ENCODE results near the gene ORAI2. TPM values are rescaled to one million over a fixed set of nuclear protein-coding genes. Genes with fewer than 3 reads are reported as not detected.

Gene ORAI2
- polyA plus RNA-seq, 1 experiment, result 41.6 TPM

- Histone ChIP-seq H3K36me3 (ENCODE audit: control insufficient read depth, insufficient read depth, low read length) (peaks cover 3% of the 10 kb centered on the region; the same call in 1 of the 2 replicates), H3K4me3 (ENCODE audit: low read depth, low read length) (peak overlapping the region; percentile 75), H3K27me3 (ENCODE audit: control insufficient read depth, insufficient read depth, low read length) (no peaks in the 10 kb centered on the region)
- DNase-seq (ENCODE audit: low read depth), result no peak
- ChIA-PET CTCF (interaction anchor here (1.0 kb wide), 2 partner anchors 18 to 41 kb away, joined by 3 read pairs; no protein-coding TSS in a partner anchor), POLR2A (no interaction called here)
- TF ChIP-seq, protein P1, sequence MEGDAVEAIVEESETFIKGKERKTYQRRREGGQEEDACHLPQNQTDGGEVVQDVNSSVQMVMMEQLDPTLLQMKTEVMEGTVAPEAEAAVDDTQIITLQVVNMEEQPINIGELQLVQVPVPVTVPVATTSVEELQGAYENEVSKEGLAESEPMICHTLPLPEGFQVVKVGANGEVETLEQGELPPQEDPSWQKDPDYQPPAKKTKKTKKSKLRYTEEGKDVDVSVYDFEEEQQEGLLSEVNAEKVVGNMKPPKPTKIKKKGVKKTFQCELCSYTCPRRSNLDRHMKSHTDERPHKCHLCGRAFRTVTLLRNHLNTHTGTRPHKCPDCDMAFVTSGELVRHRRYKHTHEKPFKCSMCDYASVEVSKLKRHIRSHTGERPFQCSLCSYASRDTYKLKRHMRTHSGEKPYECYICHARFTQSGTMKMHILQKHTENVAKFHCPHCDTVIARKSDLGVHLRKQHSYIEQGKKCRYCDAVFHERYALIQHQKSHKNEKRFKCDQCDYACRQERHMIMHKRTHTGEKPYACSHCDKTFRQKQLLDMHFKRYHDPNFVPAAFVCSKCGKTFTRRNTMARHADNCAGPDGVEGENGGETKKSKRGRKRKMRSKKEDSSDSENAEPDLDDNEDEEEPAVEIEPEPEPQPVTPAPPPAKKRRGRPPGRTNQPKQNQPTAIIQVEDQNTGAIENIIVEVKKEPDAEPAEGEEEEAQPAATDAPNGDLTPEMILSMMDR (IDR thresholded peaks at IDR 0.05; ENCODE audit: insufficient read depth, low read depth, low read length), result no peak
These were observed 745 bp upstream of the ORAI2 start for GRCh38 chr7:102432442-102433218.

- H3K36me3 ChIP-seq (ENCODE audit: control insufficient read depth, insufficient read depth, low read length), result peaks cover 4% of the 10 kb centered on the region; the same call in 1 of the 2 replicates
- POLR2A ChIA-PET, result no interaction called here
- H3K4me3 ChIP-seq (ENCODE audit: low read depth, low read length), result peak overlapping the region; percentile 75
- no peaks in the 10 kb centered on the region for H3K27me3 ChIP-seq (ENCODE audit: control insufficient read depth, insufficient read depth, low read length)
- CTCF ChIA-PET, result interaction anchor here (1.0 kb wide), 1 partner anchor 43 kb away, joined by 3 read pairs; no protein-coding TSS in a partner anchor
- no peak for DNase-seq (ENCODE audit: low read depth)
- TF ChIP-seq, protein P1 (IDR thresholded peaks at IDR 0.05; ENCODE audit: insufficient read depth, low read depth, low read length), result no peak
These were observed 688 bp downstream of the ORAI2 start for GRCh38 chr7:102434039-102434486.

DNA sequence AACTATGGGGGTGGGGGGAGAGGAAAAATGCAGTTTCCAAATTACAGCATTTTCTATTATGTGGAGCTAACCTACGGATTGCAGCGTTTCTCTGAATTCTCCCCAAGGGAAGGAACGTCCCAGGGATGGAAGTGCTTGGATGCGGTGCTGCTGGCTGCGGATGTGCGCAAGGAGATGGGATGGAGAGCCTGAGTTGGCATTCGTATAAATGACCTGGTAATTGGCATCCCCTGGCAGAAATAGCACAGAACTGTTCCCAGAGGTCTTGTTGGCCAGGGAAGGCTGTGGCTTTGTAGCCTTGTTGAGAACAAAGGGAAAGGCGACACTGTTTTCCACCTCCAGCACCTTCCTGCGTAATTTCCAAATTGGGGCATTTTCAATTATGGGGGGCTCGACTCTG, 2.7 kb downstream of the ORAI2 start:
- ChIA-PET CTCF (no interaction called here), POLR2A (no interaction called here)
- DNase-seq (ENCODE audit: low read depth), result no peak
- Histone ChIP-seq H3K36me3 (ENCODE audit: control insufficient read depth, insufficient read depth, low read length) (peaks cover 6% of the 10 kb centered on the region; the same call in 1 of the 2 replicates), H3K4me3 (ENCODE audit: low read depth, low read length) (no peak overlapping the region), H3K27me3 (ENCODE audit: control insufficient read depth, insufficient read depth, low read length) (no peaks in the 10 kb centered on the region)
- TF ChIP-seq, protein P1 (IDR thresholded peaks at IDR 0.05; ENCODE audit: insufficient read depth, low read depth, low read length), result no peak

- ChIA-PET CTCF (interaction anchor here (0.6 to 1.1 kb wide), 3 partner anchors 19 to 628 kb away, joined by 3 to 4 read pairs (median 3); no protein-coding TSS in a partner anchor), POLR2A (no interaction called here)
- TF ChIP-seq, protein P1 (IDR thresholded peaks at IDR 0.05; ENCODE audit: insufficient read depth, low read depth, low read length), result no peak
- no peaks in the 10 kb centered on the region for H3K27me3 ChIP-seq (ENCODE audit: control insufficient read depth, insufficient read depth, low read length)
- H3K4me3 ChIP-seq (ENCODE audit: low read depth, low read length), result no peak overlapping the region
- H3K36me3 ChIP-seq (ENCODE audit: control insufficient read depth, insufficient read depth, low read length), result peaks cover 9% of the 10 kb centered on the region; the same call in 1 of the 2 replicates
- DNase-seq (ENCODE audit: low read depth), result peak; percentile 19
These were observed 6.8 kb downstream of the ORAI2 start for GRCh38 chr7:102439963-102440795.

Data from BJ (cell line).